ENCODE measurements around the gene PLA2G6.

The PLA2G6 gene

GRCh38 chr22:38086001-38086845 is 95.4 kb downstream of the PLA2G6 start:
- no peak overlapping the region for H3K27ac ChIP-seq
- no peak for TF ChIP-seq CTCF (IDR thresholded peaks at IDR 0.05)
- no peak overlapping the region for H3K4me3 ChIP-seq
- no peak for DNase-seq (ENCODE audit: low spot score)

- no peak for TF ChIP-seq CTCF (IDR thresholded peaks at IDR 0.05)
- DNase-seq (ENCODE audit: low spot score): no peak
- H3K4me3 ChIP-seq: no peak overlapping the region
- H3K27ac ChIP-seq: no peak overlapping the region
These were observed 96.1 kb downstream of the PLA2G6 start for GRCh38 chr22:38085501-38085900.

- DNase-seq (ENCODE audit: low spot score): no peak
- no peak overlapping the region for H3K4me3 ChIP-seq
- no peak overlapping the region for H3K27ac ChIP-seq
- TF ChIP-seq CTCF (IDR thresholded peaks at IDR 0.05): no peak
These were observed 96.6 kb downstream of the PLA2G6 start for GRCh38 chr22:38085056-38085455.

- no peak for TF ChIP-seq CTCF (IDR thresholded peaks at IDR 0.05)
- Histone ChIP-seq H3K27ac (no peak within 1 kb of the TSS), H3K4me3 (no peak within 1 kb of the TSS)
- DNase-seq (ENCODE audit: low spot score): no peak
These were observed 97.5 kb downstream of the PLA2G6 start, which contains the start of gene SLC16A8 for GRCh38 chr22:38083931-38084631. SLC16A8 (minus strand) TSS chr22:38084184; CDS start chr22:38082873, 1,311 bp downstream.

- no peak for TF ChIP-seq CTCF (IDR thresholded peaks at IDR 0.05)
- H3K4me3 ChIP-seq: peak overlapping the region; percentile 72
- no peak for DNase-seq (ENCODE audit: low spot score)
- H3K27ac ChIP-seq: no peak overlapping the region
These were observed 98.5 kb downstream of the PLA2G6 start for GRCh38 chr22:38082986-38083710.

GRCh38 chr22:38081941-38082828 is 99.4 kb downstream of the PLA2G6 start:
- TF ChIP-seq CTCF (IDR thresholded peaks at IDR 0.05): no peak
- no peak for DNase-seq (ENCODE audit: low spot score)
- Histone ChIP-seq H3K4me3 (peak overlapping the region; percentile 72), H3K27ac (peak overlapping the region in 1 of 2 donors; percentile 34)
